Femur (tissue), 1 donor: ENCODE data around the gene SRCAP.
A peak's percentile ranks its signal among the peaks of the same experiment; 100 is the strongest.
"Not testable (repeated sequence)": the region's sequence is repeated elsewhere in the genome, so short reads cannot be mapped to it uniquely, and the experiment has no call there.

Source experiments
- DNase-seq: peaks from one replicate; pipeline ENCODE4 v3.0.0-alpha.2; 2017

Gene SRCAP

DNA sequence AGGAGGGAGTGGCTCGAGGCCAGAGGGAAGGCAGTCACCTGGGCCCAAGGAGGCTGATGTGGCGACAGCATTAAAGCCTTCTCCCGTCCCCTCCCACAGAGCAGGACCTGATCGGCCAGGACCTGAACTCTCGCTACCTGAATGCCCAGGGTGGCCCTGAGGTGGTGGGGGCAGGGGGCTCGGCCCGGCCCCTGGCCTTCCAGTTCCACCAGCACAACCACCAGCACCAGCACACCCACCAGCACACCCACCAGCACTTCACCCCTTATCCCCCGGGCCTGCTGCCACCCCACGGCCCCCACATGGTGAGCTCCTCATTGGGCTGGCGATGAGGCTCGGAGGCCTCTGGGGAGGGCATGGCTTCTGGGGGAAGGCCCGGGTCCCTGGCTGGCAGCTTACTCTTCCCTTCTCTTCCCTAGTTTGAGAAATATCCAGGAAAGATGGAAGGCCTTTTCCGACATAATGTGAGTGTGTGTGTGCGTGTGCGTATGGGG lies 34.3 kb upstream of the SRCAP start:
- DNase-seq = no peak

DNA sequence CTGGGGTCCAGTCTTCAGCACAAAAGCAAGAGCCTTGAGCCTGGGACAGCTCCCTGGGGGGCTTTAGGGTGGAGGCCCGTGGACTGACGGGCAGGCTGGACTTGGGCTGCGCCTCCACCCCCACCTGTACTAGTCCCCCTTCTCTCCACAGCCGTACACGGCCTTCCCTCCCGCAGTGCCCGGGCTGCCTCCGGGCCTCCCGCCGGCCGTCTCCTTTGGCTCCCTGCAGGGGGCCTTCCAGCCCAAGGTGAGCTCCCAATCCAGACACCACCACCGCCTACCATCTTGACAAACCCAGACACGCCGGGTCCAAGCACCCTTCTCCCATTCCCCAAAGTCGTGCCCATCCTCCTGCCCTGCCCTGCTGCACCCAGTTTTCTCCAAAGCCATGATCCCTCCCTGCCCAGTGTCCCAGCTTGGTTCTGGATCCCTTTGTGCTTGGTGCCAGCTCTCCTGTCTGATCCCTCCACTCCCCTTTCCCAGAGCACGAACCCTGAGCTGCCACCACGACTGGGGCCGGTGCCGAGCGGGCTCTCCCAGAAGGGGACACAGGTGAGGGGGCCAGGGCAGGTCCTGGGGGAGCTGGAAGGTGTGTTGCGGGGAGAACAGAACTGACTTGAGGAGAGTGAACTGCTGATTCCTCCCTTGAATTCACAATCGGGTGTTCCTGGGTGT lies 33.7 kb upstream of the SRCAP start:
- DNase-seq = no peak

DNA sequence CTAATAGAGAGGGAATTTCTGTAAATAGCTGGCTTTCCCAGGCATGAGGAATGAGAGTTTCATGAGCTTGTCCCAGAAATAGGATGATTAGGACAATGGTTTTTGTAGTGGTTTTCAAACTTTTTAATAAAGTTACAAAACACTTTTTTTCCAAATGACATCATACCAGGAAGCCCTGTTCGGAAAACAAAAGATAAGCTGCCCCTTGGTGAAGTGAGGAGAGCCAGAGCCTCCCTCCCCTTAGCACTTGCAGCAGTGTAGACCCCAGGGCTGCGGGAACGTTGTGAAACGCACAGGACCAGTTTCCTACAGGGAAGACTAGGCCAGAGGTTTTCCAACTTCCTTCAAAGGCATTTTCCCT lies 33.2 kb upstream of the SRCAP start:
- no peak for DNase-seq

DNA sequence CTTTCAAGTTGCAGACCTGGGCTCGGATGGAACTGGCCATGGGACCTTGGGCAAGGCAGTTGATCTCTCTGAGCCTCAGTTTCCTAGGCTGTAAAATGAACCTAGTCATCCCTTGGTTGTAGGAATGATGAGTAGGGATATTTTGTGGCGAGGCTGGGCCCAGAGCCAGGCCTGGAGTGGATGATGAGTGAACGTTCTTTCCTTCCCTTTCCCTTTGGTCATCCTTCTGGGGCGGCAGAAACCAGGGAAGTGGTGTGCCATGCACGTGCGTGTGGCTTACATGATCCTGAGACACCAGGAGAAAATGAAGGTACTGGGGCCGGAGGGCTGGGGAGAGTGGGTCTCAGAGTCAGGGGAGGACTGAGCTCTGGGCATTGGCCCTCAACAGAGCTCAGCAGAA lies 32.3 kb upstream of the SRCAP start:
- no peak for DNase-seq

DNA sequence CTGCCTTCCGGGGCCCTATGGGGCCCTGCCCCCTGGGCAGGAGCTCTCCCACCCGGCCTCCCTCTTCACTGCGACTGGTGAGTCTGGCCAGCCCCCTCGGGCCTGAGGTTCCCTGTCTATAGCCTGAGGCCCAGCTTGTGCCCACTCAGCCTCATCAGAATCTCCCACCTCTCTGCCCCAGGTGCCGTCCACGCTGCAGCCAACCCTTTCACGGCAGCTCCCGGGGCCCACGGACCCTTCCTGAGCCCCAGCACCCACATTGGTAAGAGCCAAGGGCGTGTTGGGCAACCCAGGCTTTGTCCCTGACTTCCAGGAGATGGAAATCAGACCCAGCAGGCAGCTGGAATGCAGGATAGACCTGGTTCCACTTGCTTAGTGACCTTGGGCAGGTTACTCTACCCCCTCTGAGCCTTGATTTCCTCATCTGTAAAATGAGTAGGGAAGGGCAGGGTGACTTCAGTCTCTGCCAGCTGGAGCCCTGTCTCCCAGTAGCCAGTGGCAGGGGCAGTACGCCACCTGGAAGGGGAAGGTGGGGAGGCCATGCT lies 31.5 kb upstream of the SRCAP start:
- DNase-seq = no peak

DNA sequence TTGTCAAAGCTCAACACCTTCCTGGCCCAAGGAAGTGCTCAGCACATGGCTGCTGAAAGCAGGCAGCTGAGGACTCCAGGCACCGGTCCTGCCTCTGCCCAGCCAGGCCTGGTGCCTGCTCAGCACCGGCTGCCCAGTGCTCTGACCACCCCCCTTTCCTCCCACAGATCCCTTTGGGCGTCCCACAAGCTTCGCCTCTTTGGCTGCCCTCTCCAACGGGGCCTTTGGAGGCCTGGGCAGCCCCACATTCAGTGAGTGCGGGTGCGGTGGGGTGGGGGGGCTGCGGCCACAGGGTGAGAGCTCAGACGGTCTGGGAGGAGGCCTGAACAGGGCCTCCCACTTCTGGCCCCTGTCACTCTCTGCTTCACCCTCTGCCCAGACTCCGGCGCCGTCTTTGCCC lies 30.6 kb upstream of the SRCAP start:
- DNase-seq = no peak

DNA sequence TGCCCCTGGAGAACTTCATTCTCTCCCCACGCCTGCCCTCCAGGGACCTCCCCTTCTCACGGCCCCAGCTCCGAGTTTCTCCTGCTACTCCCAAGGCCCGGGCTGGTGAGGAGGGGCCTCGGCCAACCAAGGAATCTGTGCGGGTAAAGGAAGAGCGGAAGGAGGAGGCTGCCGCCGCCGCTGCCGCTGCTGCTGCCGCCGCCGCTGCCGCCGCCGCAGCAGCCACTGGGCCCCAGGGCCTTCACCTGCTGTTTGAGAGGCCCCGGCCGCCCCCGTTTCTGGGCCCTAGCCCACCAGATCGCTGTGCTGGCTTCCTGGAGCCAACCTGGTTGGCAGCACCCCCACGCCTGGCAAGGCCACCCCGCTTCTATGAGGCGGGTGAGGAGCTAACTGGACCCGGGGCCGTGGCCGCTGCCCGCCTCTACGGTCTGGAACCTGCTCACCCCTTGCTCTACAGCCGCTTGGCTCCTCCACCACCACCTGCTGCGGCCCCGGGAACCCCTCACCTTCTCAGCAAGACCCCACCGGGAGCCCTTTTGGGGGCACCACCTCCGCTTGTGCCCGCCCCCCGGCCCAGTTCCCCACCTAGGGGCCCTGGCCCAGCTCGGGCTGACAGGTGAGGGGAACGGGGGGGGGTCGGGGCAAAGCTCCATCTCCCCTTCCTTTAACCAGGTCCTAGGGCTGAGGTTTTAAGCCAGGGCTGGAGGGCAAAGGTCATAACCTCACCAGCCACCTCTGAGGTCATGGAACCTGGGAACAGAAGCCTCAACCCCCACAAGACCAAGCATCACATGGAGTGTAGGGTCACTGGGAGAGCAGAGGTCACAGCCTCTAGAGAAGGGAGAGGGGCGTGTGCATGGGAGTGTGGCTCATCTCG lies 29.7 kb upstream of the SRCAP start:
- no peak for DNase-seq

DNA sequence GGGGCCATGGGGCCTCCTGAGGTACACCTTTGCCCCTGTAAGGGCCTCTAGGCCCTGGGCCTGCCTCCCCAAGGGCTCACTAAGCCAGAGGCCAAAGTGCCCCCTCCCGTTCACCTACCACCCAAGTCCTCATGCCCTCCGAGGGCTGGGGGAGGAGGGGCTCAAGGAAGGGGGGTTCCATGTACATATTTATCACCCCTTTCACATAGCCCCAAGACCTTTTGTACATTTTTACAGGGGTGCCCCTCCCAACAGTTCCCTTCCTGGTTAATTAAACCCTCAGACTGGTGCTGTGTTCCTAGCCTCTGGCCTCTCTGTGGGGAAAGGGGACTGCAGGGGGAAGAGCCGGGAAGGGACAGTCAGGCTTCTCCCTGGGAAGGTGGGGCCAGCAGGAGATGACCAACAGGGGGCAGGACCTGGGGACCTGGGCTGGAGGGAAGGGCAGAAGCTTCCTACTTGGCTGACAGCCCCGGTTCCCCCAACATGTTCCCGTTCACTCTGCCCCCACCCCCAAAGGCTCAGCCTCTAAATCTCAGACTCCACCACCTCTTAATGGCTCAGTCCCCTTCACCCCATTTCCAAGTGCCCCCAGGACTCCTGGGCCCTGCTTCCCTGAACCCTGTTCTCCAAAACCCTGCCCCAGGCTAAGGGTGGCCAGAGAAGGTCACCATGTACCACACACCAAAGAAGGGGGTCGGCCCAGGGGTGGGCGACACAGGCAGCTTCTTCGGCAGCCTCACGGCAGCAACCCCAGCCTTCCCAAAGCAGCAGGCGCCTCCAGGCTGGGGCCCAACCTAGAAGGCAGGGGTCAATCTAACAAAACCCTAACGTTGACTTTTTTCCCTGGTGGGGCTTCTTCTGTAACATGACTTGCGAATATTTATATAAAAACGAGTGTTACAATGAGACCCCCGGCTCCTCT lies 28.8 kb upstream of the SRCAP start:
- no peak for DNase-seq

DNA sequence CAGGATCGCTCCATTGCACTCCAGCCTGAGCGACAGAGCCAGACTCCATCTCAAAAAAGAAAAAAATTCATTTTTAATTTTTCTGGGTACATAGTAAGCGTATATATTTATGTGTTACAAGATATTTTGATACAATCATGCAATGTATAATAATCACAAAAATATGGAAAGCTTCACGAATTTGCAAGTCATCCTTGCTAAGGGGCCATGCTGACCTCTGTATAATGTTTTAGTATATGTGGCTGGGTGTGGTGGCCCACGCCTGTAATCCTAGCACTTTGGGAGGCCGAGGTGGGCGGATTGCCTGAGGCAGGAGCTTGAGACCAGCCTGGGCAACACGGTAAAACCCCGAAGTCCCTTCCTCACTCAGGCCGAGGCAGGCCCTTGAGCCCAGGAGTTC lies 23.8 kb upstream of the SRCAP start:
- DNase-seq = no peak

DNA sequence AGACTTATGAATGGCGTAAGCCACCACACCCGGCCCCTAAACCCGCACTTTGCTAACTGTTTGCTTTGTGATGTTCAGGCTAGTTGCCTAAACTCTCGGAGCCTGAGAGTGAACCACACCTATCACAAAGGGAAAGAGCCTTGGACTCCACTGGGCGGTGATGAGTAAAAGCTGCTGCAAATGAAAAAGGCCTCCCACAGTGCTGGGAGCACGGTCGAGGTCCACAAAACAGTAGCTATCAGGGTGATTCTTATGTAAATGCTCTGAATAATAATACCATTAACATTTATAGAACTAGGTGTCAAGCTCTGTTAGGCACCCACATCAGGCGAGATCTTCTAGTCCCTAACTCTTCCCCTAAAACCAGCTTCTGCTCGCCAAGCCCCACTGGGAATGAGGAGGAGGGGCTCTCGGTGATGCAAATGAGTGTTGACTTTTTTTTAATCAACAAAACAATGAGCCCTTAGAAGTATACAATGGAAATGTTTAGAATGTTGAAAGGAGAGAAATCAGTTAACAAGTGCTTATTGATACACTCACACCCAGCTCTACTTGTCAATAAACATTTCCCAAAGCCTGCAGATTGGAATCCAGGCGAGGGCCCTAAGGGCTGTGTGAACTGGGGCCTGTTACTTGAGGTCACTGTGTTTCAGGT lies 20.9 kb upstream of the SRCAP start:
- DNase-seq = no peak

DNA sequence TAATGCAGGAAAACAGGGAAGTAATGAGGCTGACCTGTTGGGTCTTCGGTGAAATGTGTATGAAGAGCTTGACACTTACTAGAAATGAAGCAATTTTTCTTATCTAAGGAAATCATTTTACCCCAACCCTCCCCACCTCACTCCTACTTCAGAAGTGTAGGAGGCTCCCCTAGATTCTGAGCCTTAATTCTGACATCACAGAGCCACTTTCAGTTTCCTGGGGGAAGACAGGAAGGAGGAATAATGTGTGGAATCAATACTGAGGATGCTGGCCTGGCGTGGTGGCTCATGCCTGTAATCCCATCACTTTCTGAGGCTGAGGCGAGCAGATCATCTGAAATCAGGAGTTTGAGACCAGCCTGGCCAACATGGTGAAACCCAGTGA lies 20.4 kb upstream of the SRCAP start:
- DNase-seq = no peak

DNA sequence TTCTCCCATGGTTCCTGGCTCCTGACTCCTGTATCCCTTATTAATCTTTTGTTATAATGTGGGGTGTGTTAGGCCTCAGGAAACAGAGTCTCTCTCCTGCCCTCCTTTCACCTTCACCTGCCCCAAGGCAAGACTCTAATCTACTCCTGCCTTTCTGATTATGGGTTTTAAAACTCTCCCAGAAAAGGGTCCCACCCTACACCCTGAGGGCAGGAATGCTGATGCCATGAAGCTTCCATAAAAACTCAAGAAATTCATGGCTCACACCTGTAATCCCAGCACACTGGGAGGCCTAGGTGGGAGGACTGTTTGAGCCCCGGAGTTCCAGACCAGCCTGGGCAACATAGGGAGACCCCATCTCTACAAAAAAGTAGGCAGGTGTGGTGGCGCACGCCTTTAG lies 18.6 kb upstream of the SRCAP start:
- no peak for DNase-seq

DNA sequence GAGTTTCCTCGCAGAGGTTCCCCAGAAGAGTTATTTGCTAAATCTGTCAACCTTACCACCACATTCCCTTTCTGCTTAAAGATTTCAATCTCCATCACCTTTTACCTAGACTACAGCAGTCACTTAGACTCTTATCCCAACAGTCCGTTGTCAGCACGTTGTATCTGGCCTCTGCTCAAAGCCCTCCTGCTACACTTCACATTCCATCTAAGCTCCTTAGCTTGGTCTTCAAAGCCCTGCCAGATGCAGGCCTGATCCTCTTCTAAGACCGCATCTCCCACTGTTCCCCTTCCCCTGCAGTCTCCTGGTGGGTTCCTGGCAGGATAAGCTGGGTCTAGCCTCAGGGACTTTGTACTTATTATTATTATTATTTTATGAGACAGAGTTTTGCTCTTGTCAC lies 10.3 kb upstream of the SRCAP start:
- DNase-seq = no peak

DNA sequence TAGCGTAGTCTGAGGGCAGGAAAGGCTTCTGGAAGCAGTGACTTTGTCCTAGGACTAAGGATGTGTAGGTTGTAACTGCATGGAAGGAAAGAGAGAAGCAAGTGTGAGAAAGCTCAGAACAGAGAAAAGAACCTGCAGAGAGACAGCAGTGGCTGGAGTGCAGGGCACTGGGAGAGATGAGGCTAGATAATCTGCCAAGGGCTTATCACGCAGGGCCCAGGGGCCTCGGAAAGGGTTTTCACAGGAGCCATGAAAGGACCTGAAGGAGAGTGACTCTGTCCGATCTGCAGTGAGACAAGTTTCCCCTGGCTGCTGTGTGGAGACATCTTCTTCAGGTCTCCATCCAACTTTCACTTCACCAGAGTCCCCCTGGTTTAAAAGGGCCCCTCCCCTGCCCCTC lies 7.1 kb upstream of the SRCAP start:
- DNase-seq = no peak

DNA sequence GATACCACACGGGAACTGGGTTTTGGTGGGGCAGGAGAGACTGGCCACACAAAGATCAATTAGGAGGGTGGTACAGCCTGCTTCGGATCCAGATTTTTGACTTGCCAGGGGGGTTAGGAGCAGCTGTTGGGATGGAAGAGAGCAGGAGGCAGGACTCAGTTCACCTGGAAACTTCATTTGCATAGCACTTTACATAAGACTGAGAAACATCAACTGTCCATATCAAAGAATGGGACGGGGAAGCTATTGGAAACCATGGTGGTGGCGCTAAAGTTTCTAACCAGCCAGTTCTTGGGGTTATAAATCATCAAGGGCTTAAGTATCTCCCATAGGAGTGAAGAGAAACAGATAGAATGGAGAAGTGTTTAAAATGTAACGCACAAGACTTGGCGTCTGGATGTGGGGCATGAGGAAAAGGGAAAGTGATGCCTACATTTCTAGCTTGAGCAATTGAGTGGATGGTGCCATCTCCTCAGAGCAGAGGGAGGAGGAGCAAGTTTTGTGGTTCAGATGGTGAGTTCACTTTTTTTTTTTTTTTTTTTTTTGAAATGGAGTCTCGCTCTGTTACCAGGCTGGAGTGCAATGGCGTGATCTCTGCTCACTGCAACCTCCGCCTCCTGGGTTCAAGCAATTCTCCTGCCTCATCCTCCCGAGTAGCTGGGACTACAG lies 6.4 kb upstream of the SRCAP start:
- no peak for DNase-seq

DNA sequence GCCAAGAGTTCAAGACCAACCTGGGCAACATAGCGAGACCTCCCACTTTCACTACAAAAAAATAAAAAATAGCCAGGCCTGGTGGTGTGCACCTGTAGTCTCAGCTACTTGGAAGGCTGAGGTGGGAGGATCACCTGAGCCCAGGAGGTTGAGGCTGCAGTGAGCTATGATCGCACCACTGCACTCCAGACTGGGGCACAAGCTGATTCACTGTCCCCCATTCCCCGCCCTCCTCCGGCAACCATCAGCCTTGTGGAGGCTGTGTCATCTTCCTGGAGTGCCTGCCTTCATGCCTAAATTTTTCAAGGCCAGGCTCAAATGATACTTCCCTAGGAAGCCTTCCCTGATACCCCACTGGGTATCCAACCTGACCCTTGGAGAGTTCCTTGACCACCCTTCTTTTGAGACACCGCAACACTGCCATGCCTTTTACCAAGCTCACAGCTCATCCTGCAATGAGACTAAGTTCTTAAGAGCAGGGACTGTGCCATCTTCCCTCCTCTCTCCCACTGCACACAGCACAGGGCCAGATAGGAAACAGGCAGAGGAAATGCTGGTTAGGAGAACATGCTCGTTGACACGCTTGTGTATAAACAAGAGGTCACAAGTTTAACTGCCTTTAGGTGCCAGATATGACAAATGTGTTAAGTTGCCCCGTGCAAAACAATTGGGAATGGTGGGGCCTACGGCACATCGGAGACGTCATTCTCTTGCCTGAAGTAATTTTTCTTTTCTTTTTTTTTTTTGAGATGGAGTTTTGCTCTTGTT lies 3.9 kb upstream of the SRCAP start:
- DNase-seq = no peak

DNA sequence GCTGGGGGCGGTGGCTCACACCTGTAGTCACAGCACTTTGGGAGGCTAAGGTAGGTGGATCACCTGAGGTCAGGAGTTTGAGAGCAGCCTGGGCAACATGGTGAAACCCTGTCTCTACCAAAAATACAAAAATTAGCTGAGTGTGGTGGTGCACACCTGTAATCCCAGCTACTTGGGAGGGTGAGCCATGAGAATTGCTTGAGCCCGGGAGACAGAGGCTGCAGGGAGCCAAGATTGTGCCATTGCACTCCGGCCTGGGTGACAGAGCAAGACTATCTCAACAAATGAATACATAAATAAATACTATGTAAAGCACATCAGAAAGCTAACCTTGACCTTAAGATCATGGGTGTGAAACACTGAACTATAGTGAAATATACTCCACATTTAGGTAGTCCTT lies 2.3 kb upstream of the SRCAP start:
- DNase-seq = not testable (repeated sequence)

DNA sequence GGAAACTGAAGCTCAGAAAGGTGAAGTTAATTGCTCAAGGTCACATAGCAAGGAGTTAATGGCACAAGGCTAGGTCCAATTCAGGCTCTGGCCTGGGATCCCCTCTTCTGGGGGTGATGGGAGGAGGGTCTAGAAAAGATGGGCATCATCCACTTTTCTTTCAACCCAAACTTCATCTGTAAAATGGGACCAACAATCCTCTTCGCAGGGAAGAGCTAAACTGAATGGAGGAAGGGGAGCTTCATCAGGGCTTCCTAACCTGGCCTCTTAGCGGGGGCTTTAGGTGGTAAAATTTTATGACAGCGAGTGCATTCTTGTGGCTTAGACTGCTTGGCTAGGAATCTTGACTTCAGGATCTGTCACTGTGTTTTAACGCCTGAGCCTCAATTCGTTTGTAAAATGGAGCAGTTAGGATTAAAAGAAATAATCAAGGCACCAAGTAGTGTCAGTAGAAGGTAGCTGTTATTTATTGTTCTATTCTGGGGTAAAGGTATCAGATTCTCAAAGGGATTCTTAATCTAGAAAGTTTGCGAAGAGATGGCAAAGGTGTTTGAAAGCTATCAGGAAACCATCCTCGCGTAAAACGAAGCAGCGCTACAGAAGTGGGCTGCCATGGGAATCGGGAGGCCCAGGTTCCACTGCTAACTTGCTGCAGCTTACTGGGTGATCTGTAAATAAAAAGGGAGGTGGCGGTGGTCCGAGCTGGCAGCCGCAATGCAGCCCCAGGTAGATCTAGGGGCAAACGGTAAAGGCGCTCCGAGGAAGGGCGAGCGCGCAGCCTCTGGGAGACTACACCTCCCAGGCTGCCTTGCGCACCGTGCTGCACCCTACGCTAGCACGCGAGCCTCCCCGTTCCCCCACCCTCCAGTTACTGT lies 1.5 kb upstream of the SRCAP start:
- no peak for DNase-seq

DNA sequence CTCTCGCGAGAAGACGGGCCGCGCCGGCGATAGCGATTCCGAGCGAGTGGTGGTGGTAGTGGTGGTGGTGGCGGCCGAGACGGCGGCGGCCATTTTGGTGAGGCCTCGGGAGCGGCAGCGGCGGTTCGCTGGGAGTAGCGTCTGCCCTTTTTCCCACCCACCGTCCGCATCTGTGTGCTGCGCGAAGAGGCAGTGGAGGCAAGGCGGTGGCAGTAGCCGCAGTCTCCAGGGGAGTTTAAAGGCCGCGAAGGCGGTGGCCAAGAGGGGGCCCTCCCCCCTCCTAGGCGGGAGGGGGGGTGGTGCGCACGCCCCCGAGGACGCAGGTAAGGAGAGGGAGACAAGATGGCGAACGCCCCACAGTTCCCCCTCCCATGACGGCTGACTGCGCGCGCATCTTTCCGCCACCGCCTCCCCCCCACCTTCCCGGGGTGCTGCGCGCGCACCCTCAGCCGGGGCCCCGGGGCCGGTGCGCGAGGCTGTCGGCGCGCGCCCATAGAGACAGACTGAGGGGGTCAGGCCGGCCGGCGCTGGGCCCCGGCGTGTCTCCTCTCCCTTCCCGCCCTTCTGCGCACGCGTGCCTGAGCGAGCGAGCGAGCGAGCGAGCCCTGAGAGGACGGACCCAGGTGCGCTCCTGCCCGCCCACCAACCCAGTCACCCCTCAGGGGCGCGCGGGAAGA lies 694 bp upstream of the SRCAP start:
- DNase-seq = peak; percentile 99
